Activated CD4-positive, alpha-beta T cell treated with anti-CD3 and anti-CD28 coated beads, Interleukin-2, Interleukin-4, amounts not matched to agents 100 ng/mL and 50 ng/mL, durations not matched to agents 16 hours and 8 hours (primary cell): ENCODE results near the gene LRRC4C.

Experiments
- DNase-seq: peaks from one replicate; pipeline ENCODE4 v3.0.0-alpha.2; 2020; ENCODE audit warnings: low spot score

LRRC4C gene

GRCh38 chr11:40360206-40360798, 1099.2 kb downstream of the LRRC4C start:
- no peak for DNase-seq

- DNase-seq = no peak
Observed at GRCh38 chr11:40354121-40354520, 1105.3 kb downstream of the LRRC4C start.

- DNase-seq = no peak
Observed at GRCh38 chr11:40340911-40341310, 1118.5 kb downstream of the LRRC4C start.

GRCh38 chr11:40338739-40339138, 1120.7 kb downstream of the LRRC4C start:
- peak; percentile 12 for DNase-seq

GRCh38 chr11:40338062-40338461, 1121.4 kb downstream of the LRRC4C start:
- DNase-seq = no peak

GRCh38 chr11:40337118-40337517, 1122.3 kb downstream of the LRRC4C start:
- no peak for DNase-seq

GRCh38 chr11:40328890-40329614, 1130.4 kb downstream of the LRRC4C start:
- DNase-seq = no peak

- no peak for DNase-seq
Observed at GRCh38 chr11:40323241-40323640, 1136.2 kb downstream of the LRRC4C start.

GRCh38 chr11:40321537-40321936, 1137.9 kb downstream of the LRRC4C start:
- DNase-seq = no peak

- no peak for DNase-seq
Observed at GRCh38 chr11:40316171-40316570, 1143.3 kb downstream of the LRRC4C start.

- no peak for DNase-seq
Observed at GRCh38 chr11:40315122-40315521, 1144.3 kb downstream of the LRRC4C start.

GRCh38 chr11:40314327-40314726, 1145.1 kb downstream of the LRRC4C start:
- no peak for DNase-seq

- DNase-seq = peak; percentile 30
Observed at GRCh38 chr11:40306938-40307548, 1152.4 kb downstream of the LRRC4C start.

- no peak for DNase-seq
Observed at GRCh38 chr11:40302669-40303068, 1156.8 kb downstream of the LRRC4C start.

GRCh38 chr11:40295466-40295865, 1164.0 kb downstream of the LRRC4C start:
- DNase-seq = no peak

- DNase-seq = no peak
Observed at GRCh38 chr11:40294741-40295140, 1164.7 kb downstream of the LRRC4C start.

- no peak for DNase-seq
Observed at GRCh38 chr11:40294349-40294735, 1165.1 kb downstream of the LRRC4C start.

- peak; percentile 54 for DNase-seq
Observed at GRCh38 chr11:40293655-40294348, 1165.7 kb downstream of the LRRC4C start.

GRCh38 chr11:40292721-40293508, 1166.5 kb downstream of the LRRC4C start:
- no peak for DNase-seq

GRCh38 chr11:40291741-40292140, 1167.7 kb downstream of the LRRC4C start:
- DNase-seq = no peak

- DNase-seq = no peak
Observed at GRCh38 chr11:40291329-40291728, 1168.1 kb downstream of the LRRC4C start.

- no peak for DNase-seq
Observed at GRCh38 chr11:40290171-40290631, 1169.3 kb downstream of the LRRC4C start.
